ENCODE results near the gene USPL1. TPM values are rescaled to one million over a fixed set of nuclear protein-coding genes. Genes with fewer than 3 reads are reported as not detected.

The USPL1 gene
- total RNA-seq, 6 experiments from 2014 or later, result 8.0 to 10.9 (median 10.3) TPM

GRCh38 chr13:30577401-30577852 is 40.3 kb upstream of the USPL1 start:
- no peak for TF ChIP-seq CTCF (IDR thresholded peaks at IDR 0.05)
- peaks cover 48% of the 10 kb centered on the region for H3K4me1 Mint-ChIP-seq (ENCODE audit: low read depth)
- no peaks in the 10 kb centered on the region for H3K9me3 Mint-ChIP-seq
- no peaks in the 10 kb centered on the region for H3K36me3 Mint-ChIP-seq (ENCODE audit: low read depth)
- no peak overlapping the region for H3K27ac Mint-ChIP-seq
- H3K27me3 Mint-ChIP-seq (ENCODE audit: insufficient read depth), result no peaks in the 10 kb centered on the region
- DNase-seq, result peak; percentile 88
- H3K4me3 Mint-ChIP-seq, result 0 out of 2 replicates have a peak overlapping the region, but pooled peaks have one; percentile 14

GRCh38 chr13:30580852-30581502 is 36.7 kb upstream of the USPL1 start:
- no peaks in the 10 kb centered on the region for H3K36me3 Mint-ChIP-seq (ENCODE audit: low read depth)
- no peak overlapping the region for H3K27ac Mint-ChIP-seq
- DNase-seq, result no peak

DNA sequence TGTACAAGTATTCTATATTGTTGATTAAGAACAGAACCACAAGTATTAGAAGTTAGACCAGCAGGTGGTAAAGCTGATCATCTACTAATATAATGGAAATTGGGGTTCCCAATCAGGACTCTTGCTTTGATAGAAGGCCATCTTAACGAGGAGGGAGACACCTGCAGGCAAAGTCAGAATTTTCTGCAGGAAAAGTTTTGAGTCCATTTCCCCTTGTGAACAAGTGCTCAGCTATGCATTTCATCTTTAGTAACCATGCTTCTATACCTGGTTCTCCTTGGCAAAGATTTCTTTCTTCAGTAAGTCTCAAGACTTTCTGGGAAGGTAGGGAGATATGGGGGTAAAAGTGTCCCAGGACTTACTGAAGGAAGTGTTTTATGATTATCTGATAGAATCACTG is 36.1 kb upstream of the USPL1 start:
- peaks cover 43% of the 10 kb centered on the region for H3K4me1 Mint-ChIP-seq (ENCODE audit: low read depth)
- TF ChIP-seq CTCF (IDR thresholded peaks at IDR 0.05), result peak; percentile 65
- DNase-seq, result no peak
- H3K36me3 Mint-ChIP-seq (ENCODE audit: low read depth), result no peaks in the 10 kb centered on the region
- no peak overlapping the region for H3K4me3 Mint-ChIP-seq
- H3K9me3 Mint-ChIP-seq, result no peaks in the 10 kb centered on the region
- H3K27me3 Mint-ChIP-seq (ENCODE audit: insufficient read depth), result no peaks in the 10 kb centered on the region; the same call in none of the 2 replicates
- no peak overlapping the region for H3K27ac Mint-ChIP-seq

More at GRCh38 chr13:30580852-30581502, 36.7 kb upstream of the USPL1 start:
- Mint-ChIP-seq H3K27me3 (ENCODE audit: insufficient read depth) (no peaks in the 10 kb centered on the region; the same call in none of the 2 replicates), H3K4me1 (ENCODE audit: low read depth) (peaks cover 42% of the 10 kb centered on the region), H3K9me3 (no peaks in the 10 kb centered on the region), H3K4me3 (no peak overlapping the region)
- TF ChIP-seq CTCF (IDR thresholded peaks at IDR 0.05), result no peak

GRCh38 chr13:30584051-30584731 is 33.5 kb upstream of the USPL1 start:
- no peaks in the 10 kb centered on the region for H3K9me3 Mint-ChIP-seq
- H3K27me3 Mint-ChIP-seq (ENCODE audit: insufficient read depth), result no peaks in the 10 kb centered on the region; the same call in none of the 2 replicates
- peaks cover 34% of the 10 kb centered on the region for H3K4me1 Mint-ChIP-seq (ENCODE audit: low read depth)
- no peak for TF ChIP-seq CTCF (IDR thresholded peaks at IDR 0.05)
- no peaks in the 10 kb centered on the region for H3K36me3 Mint-ChIP-seq (ENCODE audit: low read depth)
- no peak overlapping the region for H3K4me3 Mint-ChIP-seq
- no peak for DNase-seq
- no peak overlapping the region for H3K27ac Mint-ChIP-seq

DNA sequence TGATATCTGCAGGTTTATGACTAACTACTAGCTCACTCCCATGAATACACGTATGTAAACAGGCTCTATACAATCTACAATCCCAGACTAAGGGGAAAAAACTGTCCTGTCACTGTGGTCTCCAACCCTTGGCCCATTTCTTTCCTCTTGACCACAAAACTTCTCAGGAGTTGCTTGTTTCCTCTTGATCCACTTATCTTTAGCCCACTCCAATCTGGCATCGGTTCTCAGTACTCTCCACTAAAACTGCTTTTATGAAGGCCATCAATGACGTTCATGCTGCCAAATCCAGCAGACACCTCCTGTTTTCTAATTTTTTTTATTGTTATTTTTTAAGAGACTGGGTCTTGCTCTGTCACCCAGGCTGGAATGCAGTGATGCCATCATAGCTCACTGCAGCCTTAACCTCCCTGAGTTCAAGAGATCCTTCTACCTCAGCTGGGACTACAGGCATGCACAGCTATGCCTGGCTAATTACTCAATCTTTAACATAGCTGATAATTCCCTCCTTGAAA is 31.9 kb upstream of the USPL1 start:
- H3K4me3 Mint-ChIP-seq, result peak overlapping the region; percentile 16
- H3K9me3 Mint-ChIP-seq, result no peaks in the 10 kb centered on the region
- no peak for TF ChIP-seq CTCF (IDR thresholded peaks at IDR 0.05)
- DNase-seq, result peak; percentile 56
- peaks cover 34% of the 10 kb centered on the region for H3K4me1 Mint-ChIP-seq (ENCODE audit: low read depth)
- peak overlapping the region; percentile 79 for H3K27ac Mint-ChIP-seq
- H3K27me3 Mint-ChIP-seq (ENCODE audit: insufficient read depth), result no peaks in the 10 kb centered on the region; the same call in none of the 2 replicates
- H3K36me3 Mint-ChIP-seq (ENCODE audit: low read depth), result no peaks in the 10 kb centered on the region

All from HFFc6 (cell line).